Neural progenitor cell (in vitro differentiated cells): ENCODE measurements around the gene MKRN2.

Experiments used
- EZH2 ChIP-seq: fragments of 200-600 bp; sonication (generic); IDR thresholded peaks from 2 replicates; pipeline ENCODE4 v1.6.1; 2017; ENCODE audit warnings: antibody characterized with exemption, mild to moderate bottlenecking, moderate library complexity
- EZH2phosphoT487 ChIP-seq: fragments of 200-600 bp; sonication (generic); IDR thresholded peaks from 2 replicates; pipeline ENCODE4 v1.6.1; 2017; ENCODE audit warnings: antibody characterized with exemption

DNA sequence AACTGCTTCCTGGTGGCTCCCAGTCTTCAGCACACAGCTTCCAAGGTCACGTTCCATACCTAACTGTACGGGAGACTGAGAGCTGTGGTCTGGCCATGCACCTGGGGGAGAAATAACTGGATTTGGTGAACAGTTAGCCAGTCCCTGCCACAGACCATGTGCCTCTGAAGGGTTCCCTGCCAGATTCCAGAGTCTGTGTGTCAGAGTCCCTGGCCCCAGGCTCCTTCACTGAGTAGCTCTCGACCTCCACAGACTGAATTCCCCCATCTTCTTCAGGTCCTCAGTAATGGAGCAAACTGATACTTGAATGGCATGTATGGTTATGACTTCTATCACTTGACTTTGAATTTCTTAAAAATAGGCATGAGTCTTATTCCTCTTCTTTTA, 29.1 kb upstream of the MKRN2 start:
- TF ChIP-seq EZH2 (no peak), EZH2phosphoT487 (no peak)
